HepG2 (cell line): ENCODE results near the gene CEP162. TPM values are rescaled to one million over a fixed set of nuclear protein-coding genes. Genes with fewer than 3 reads are reported as not detected.

Experiments
- ATAD3A ChIP-seq: sonication (generic); formaldehyde crosslinking; IDR thresholded peaks from 2 replicates; pipeline ENCODE4 v1.4.0; 2020; ENCODE audit warnings: missing genetic modification reagents
- CBX5 ChIP-seq: sonication (generic); formaldehyde crosslinking; IDR thresholded peaks from 2 replicates; pipeline ENCODE4 v1.4.0; 2020; ENCODE audit warnings: missing genetic modification reagents, borderline replicate concordance
- ERF ChIP-seq: IDR thresholded peaks from 2 replicates; pipeline ENCODE4 v1.6.1; 2018; ENCODE audit warnings: missing biosample characterization, missing genetic modification reagents
- IKZF4 ChIP-seq: sonication (generic); formaldehyde crosslinking; IDR thresholded peaks from 2 replicates; pipeline ENCODE4 v1.5.1; 2020; ENCODE audit warnings: borderline replicate concordance, mild to moderate bottlenecking, low read depth, missing genetic modification reagents; ENCODE audit errors: not compliant biosample characterization
- NBN ChIP-seq: fragments of 450-650 bp; conservative IDR thresholded peaks from 2 replicates; pipeline ENCODE4 v1.6.1; 2017
- SMAD3 ChIP-seq: sonication (generic); formaldehyde crosslinking; IDR thresholded peaks from 2 replicates; pipeline ENCODE4 v1.4.0; 2020; ENCODE audit warnings: missing genetic modification reagents
- SMAD9 ChIP-seq: sonication (generic); formaldehyde crosslinking; IDR thresholded peaks from 2 replicates; pipeline ENCODE4 v1.5.1; 2020; ENCODE audit warnings: mild to moderate bottlenecking, missing genetic modification reagents
- TBP ChIP-seq: sonication (generic); formaldehyde crosslinking; IDR thresholded peaks from 2 replicates; pipeline ENCODE4 v1.5.0; 2020; ENCODE audit warnings: missing genetic modification reagents
- TEAD2 ChIP-seq: sonication (generic); formaldehyde crosslinking; IDR thresholded peaks from 2 replicates; pipeline ENCODE4 v1.9.0; 2021; ENCODE audit warnings: missing genetic modification reagents
- ZFX ChIP-seq: sonication (generic); formaldehyde crosslinking; IDR thresholded peaks from 2 replicates; pipeline ENCODE4 v1.4.0; 2020; ENCODE audit warnings: mild to moderate bottlenecking, low read depth, missing genetic modification reagents, moderate library complexity
- ZNF446 ChIP-seq: sonication (generic); formaldehyde crosslinking; IDR thresholded peaks from 2 replicates; pipeline ENCODE4 v1.5.0; 2020; ENCODE audit warnings: mild to moderate bottlenecking, missing genetic modification reagents
- ZNF546 ChIP-seq: sonication (generic); formaldehyde crosslinking; conservative IDR thresholded peaks from 2 replicates; pipeline ENCODE4 v1.8.1; 2023; ENCODE audit warnings: mild to moderate bottlenecking, missing genetic modification reagents
- ZNF570 ChIP-seq: sonication (generic); formaldehyde crosslinking; IDR thresholded peaks from 2 replicates; pipeline ENCODE4 v1.4.0; 2020; ENCODE audit warnings: mild to moderate bottlenecking, missing genetic modification reagents, borderline replicate concordance
- ZNF605 ChIP-seq: sonication (generic); formaldehyde crosslinking; IDR thresholded peaks from 2 replicates; pipeline ENCODE4 v1.8.0; 2022; ENCODE audit warnings: mild to moderate bottlenecking, missing genetic modification reagents
- ZNF737 ChIP-seq: sonication (generic); formaldehyde crosslinking; IDR thresholded peaks from 2 replicates; pipeline ENCODE4 v1.5.0; 2020; ENCODE audit warnings: missing genetic modification reagents, mild to moderate bottlenecking, borderline replicate concordance
- polyA plus RNA-seq, 8 experiments: library from polyadenylated mRNA; depleted of rRNA in 3 of 8; stranded (reverse) in 7 of 8; unstranded in 1 of 8; fragments of >200 nt; fragmentation: Illumina TruSeq in 4 of 8; extraction: Trizol in 4 of 8; gene quantifications; 2 replicates each; pipeline versions ENCODE4 v1.2.1 to v1.2.3, GENCODE V29; 2011 to 2016; ENCODE audit warnings: low read depth in 4 of 8, missing spikeins in 1 of 8, mixed read lengths in 1 of 8; ENCODE audit not compliant: insufficient read depth in 1 of 8
- total RNA-seq, 5 experiments: library from RNA; depleted of rRNA; stranded (reverse); fragments of >200 nt; fragmentation: Illumina TruSeq; extraction: Trizol; gene quantifications; 2 replicates each; pipeline ENCODE4 v1.2.3, GENCODE V29; 2016; ENCODE audit warnings: low read depth in 1 of 5
- TF ChIP-seq, protein P1 (sequence below): sonication (generic); formaldehyde crosslinking; IDR thresholded peaks from 2 replicates; pipeline ENCODE4 v1.8.0; 2022; ENCODE audit warnings: mild to moderate bottlenecking, missing genetic modification reagents, moderate library complexity
- TF ChIP-seq, protein P2 (sequence below): sonication (generic); formaldehyde crosslinking; IDR thresholded peaks from 2 replicates; pipeline ENCODE4 v1.4.0; 2020; ENCODE audit warnings: missing genetic modification reagents, mild to moderate bottlenecking, borderline replicate concordance
- TF ChIP-seq, protein P3 (sequence below): sonication (generic); formaldehyde crosslinking; IDR thresholded peaks from 2 replicates; pipeline ENCODE4 v1.4.0; 2020; ENCODE audit warnings: missing genetic modification reagents
- TF ChIP-seq, protein P4 (sequence below): sonication (generic); formaldehyde crosslinking; IDR thresholded peaks from 2 replicates; pipeline ENCODE4 v1.4.0; 2020; ENCODE audit warnings: missing genetic modification reagents
- TF ChIP-seq, protein P5 (sequence below): sonication (generic); formaldehyde crosslinking; IDR thresholded peaks from 2 replicates; pipeline ENCODE4; 2020; ENCODE audit warnings: missing genetic modification reagents, mild to moderate bottlenecking, borderline replicate concordance

The CEP162 gene
- total and polyA plus RNA-seq, 2 of the 13 experiments (the other 11 are each of a cell fraction or from before 2014, with no cell fraction given) = 0.50 to 7.9 TPM

DNA sequence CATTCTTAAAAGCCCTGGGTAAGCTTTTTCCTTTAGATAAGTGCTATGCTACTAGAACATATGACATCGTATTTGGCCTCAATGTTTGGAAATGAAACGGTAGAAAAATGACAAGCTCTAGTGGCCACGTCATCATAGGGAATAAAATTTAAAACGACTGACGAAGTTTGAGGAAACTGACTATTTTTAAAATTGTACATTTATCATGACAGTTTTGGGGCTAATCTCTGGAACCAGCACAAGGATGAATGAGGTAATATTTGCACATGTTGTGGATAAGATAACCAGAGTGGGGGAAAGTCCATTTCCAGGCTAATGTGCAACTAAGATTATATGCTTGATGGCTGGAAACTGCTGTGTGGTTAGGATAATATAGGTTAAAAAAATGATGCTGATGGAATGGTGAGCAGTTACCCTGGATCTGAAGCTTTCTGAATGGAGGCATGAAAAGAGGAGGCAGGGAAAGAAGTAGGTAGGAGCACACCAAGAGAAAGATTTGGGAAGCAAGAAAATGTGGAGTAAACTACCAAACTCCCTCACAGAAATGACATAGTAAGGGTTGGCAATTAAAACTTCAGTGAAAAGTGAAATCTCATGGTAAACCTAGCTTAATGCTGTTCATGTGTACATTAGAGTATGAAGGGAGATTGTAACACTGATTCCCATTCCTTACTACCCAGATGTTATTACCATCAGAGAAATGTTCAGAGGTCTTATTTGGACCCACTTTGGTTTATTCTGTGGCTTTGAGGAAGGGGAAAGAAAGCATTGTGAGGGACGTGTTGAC is 42.7 kb upstream of the CEP162 start (continued):
- TF ChIP-seq ZNF446 (no peak), SMAD3 (CRISPR knock-in tag) (no peak), TEAD2 (no peak), ZNF570 (CRISPR knock-in tag) (no peak), ZNF546 (no peak), TBP (CRISPR knock-in tag) (no peak), ERF (CRISPR knock-in tag) (no peak), CBX5 (CRISPR knock-in tag) (no peak), ATAD3A (CRISPR knock-in tag) (no peak), ZFX (CRISPR knock-in tag) (no peak), ZNF737 (CRISPR knock-in tag) (no peak), IKZF4 (CRISPR knock-in tag) (no peak), SMAD9 (CRISPR knock-in tag) (no peak), NBN (no peak), ZNF605 (CRISPR knock-in tag) (no peak)
- TF ChIP-seq, protein P1, sequence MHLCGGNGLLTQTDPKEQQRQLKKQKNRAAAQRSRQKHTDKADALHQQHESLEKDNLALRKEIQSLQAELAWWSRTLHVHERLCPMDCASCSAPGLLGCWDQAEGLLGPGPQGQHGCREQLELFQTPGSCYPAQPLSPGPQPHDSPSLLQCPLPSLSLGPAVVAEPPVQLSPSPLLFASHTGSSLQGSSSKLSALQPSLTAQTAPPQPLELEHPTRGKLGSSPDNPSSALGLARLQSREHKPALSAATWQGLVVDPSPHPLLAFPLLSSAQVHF (CRISPR knock-in tag) = no peak
- TF ChIP-seq, protein P2, sequence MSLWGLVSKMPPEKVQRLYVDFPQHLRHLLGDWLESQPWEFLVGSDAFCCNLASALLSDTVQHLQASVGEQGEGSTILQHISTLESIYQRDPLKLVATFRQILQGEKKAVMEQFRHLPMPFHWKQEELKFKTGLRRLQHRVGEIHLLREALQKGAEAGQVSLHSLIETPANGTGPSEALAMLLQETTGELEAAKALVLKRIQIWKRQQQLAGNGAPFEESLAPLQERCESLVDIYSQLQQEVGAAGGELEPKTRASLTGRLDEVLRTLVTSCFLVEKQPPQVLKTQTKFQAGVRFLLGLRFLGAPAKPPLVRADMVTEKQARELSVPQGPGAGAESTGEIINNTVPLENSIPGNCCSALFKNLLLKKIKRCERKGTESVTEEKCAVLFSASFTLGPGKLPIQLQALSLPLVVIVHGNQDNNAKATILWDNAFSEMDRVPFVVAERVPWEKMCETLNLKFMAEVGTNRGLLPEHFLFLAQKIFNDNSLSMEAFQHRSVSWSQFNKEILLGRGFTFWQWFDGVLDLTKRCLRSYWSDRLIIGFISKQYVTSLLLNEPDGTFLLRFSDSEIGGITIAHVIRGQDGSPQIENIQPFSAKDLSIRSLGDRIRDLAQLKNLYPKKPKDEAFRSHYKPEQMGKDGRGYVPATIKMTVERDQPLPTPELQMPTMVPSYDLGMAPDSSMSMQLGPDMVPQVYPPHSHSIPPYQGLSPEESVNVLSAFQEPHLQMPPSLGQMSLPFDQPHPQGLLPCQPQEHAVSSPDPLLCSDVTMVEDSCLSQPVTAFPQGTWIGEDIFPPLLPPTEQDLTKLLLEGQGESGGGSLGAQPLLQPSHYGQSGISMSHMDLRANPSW (CRISPR knock-in tag) = no peak
- TF ChIP-seq, protein P3, sequence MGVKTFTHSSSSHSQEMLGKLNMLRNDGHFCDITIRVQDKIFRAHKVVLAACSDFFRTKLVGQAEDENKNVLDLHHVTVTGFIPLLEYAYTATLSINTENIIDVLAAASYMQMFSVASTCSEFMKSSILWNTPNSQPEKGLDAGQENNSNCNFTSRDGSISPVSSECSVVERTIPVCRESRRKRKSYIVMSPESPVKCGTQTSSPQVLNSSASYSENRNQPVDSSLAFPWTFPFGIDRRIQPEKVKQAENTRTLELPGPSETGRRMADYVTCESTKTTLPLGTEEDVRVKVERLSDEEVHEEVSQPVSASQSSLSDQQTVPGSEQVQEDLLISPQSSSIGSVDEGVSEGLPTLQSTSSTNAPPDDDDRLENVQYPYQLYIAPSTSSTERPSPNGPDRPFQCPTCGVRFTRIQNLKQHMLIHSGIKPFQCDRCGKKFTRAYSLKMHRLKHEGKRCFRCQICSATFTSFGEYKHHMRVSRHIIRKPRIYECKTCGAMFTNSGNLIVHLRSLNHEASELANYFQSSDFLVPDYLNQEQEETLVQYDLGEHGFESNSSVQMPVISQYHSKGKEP (CRISPR knock-in tag) = no peak
- TF ChIP-seq, protein P4, sequence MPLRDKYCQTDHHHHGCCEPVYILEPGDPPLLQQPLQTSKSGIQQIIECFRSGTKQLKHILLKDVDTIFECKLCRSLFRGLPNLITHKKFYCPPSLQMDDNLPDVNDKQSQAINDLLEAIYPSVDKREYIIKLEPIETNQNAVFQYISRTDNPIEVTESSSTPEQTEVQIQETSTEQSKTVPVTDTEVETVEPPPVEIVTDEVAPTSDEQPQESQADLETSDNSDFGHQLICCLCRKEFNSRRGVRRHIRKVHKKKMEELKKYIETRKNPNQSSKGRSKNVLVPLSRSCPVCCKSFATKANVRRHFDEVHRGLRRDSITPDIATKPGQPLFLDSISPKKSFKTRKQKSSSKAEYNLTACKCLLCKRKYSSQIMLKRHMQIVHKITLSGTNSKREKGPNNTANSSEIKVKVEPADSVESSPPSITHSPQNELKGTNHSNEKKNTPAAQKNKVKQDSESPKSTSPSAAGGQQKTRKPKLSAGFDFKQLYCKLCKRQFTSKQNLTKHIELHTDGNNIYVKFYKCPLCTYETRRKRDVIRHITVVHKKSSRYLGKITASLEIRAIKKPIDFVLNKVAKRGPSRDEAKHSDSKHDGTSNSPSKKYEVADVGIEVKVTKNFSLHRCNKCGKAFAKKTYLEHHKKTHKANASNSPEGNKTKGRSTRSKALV (CRISPR knock-in tag) = no peak
- TF ChIP-seq, protein P5, sequence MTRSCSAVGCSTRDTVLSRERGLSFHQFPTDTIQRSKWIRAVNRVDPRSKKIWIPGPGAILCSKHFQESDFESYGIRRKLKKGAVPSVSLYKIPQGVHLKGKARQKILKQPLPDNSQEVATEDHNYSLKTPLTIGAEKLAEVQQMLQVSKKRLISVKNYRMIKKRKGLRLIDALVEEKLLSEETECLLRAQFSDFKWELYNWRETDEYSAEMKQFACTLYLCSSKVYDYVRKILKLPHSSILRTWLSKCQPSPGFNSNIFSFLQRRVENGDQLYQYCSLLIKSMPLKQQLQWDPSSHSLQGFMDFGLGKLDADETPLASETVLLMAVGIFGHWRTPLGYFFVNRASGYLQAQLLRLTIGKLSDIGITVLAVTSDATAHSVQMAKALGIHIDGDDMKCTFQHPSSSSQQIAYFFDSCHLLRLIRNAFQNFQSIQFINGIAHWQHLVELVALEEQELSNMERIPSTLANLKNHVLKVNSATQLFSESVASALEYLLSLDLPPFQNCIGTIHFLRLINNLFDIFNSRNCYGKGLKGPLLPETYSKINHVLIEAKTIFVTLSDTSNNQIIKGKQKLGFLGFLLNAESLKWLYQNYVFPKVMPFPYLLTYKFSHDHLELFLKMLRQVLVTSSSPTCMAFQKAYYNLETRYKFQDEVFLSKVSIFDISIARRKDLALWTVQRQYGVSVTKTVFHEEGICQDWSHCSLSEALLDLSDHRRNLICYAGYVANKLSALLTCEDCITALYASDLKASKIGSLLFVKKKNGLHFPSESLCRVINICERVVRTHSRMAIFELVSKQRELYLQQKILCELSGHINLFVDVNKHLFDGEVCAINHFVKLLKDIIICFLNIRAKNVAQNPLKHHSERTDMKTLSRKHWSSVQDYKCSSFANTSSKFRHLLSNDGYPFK (CRISPR knock-in tag) = no peak
